Measurements from ENCODE around the gene ADGRB3. TPM values are rescaled to one million over a fixed set of nuclear protein-coding genes. Genes with fewer than 3 reads are reported as not detected.
"Not testable (repeated sequence)": the region's sequence is repeated elsewhere in the genome, so short reads cannot be mapped to it uniquely, and the experiment has no call there.

ADGRB3 gene
- polyA plus RNA-seq, 3 donors = 0.08 to 0.46 (median 0.11) TPM

- no peak overlapping the region for H3K27ac ChIP-seq (ENCODE audit: low read depth, low read length)
- WGBS, 3 donors = 24 to 82% (median 70%) methylated on average over 2 of the region's 2 CpGs
These were observed 476.2 kb downstream of the ADGRB3 start for GRCh38 chr6:69111301-69111700.

- no peak overlapping the region for H3K27ac ChIP-seq (ENCODE audit: low read depth, low read length)
- 73 to 87% (median 83%) methylated on average over 2 of the region's 2 CpGs for WGBS, 3 donors
These were observed 481.6 kb downstream of the ADGRB3 start for GRCh38 chr6:69116658-69117057.

GRCh38 chr6:69121461-69122406 lies 486.7 kb downstream of the ADGRB3 start:
- WGBS, 3 donors = 84 to 91% (median 89%) methylated on average over 50 to 51 of the region's 51 CpGs
- not testable (repeated sequence) for H3K27ac ChIP-seq (ENCODE audit: low read depth, low read length)

GRCh38 chr6:69122407-69122773 lies 487.3 kb downstream of the ADGRB3 start:
- H3K27ac ChIP-seq (ENCODE audit: low read depth, low read length) = no peak overlapping the region

GRCh38 chr6:69128411-69128810 lies 493.3 kb downstream of the ADGRB3 start:
- no peak overlapping the region for H3K27ac ChIP-seq (ENCODE audit: low read depth, low read length)
- WGBS, 3 donors = 34 to 51% (median 51%) methylated on average over 2 of the region's 2 CpGs

- 38 to 77% (median 67%) methylated on average over 1 of the region's 1 CpG for WGBS, 3 donors
- no peak overlapping the region for H3K27ac ChIP-seq (ENCODE audit: low read depth, low read length)
These were observed 494.0 kb downstream of the ADGRB3 start for GRCh38 chr6:69129046-69129445.

- WGBS, 3 donors = 36 to 65% (median 63%) methylated on average over 1 of the region's 1 CpG
- no peak overlapping the region for H3K27ac ChIP-seq (ENCODE audit: low read depth, low read length)
These were observed 500.8 kb downstream of the ADGRB3 start for GRCh38 chr6:69135927-69136326.

- no peak overlapping the region for H3K27ac ChIP-seq (ENCODE audit: low read depth, low read length)
These were observed 503.1 kb downstream of the ADGRB3 start for GRCh38 chr6:69138148-69138547.

- WGBS, 3 donors = 88 to 91% (median 90%) methylated on average over 4 of the region's 4 CpGs
- no peak overlapping the region for H3K27ac ChIP-seq (ENCODE audit: low read depth, low read length)
These were observed 503.9 kb downstream of the ADGRB3 start for GRCh38 chr6:69138893-69139494.

- WGBS, 3 donors = 75 to 85% (median 84%) methylated on average over 6 of the region's 6 CpGs
- H3K27ac ChIP-seq (ENCODE audit: low read depth, low read length) = no peak overlapping the region
These were observed 510.0 kb downstream of the ADGRB3 start for GRCh38 chr6:69145062-69145461.

- WGBS, 3 donors = 63 to 86% (median 70%) methylated on average over 1 of the region's 1 CpG
These were observed 511.3 kb downstream of the ADGRB3 start for GRCh38 chr6:69146385-69146784.

GRCh38 chr6:69155467-69155866 lies 520.4 kb downstream of the ADGRB3 start:
- 78 to 81% (median 79%) methylated on average over 1 of the region's 1 CpG for WGBS, 3 donors

More at GRCh38 chr6:69146385-69146784, 511.3 kb downstream of the ADGRB3 start:
- H3K27ac ChIP-seq (ENCODE audit: low read depth, low read length) = no peak overlapping the region

GRCh38 chr6:69162811-69163210 lies 527.7 kb downstream of the ADGRB3 start:
- 15 to 39% (median 32%) methylated on average over 1 of the region's 1 CpG for WGBS, 3 donors
- H3K27ac ChIP-seq (ENCODE audit: low read depth, low read length) = no peak overlapping the region

More at GRCh38 chr6:69155467-69155866, 520.4 kb downstream of the ADGRB3 start:
- no peak overlapping the region for H3K27ac ChIP-seq (ENCODE audit: low read depth, low read length)

- H3K27ac ChIP-seq (ENCODE audit: low read depth, low read length) = no peak overlapping the region
- WGBS, 3 donors = 45 to 66% (median 56%) methylated on average over 4 of the region's 4 CpGs
These were observed 529.6 kb downstream of the ADGRB3 start for GRCh38 chr6:69164564-69165229.

GRCh38 chr6:69179681-69180080 lies 544.6 kb downstream of the ADGRB3 start:
- no peak overlapping the region for H3K27ac ChIP-seq (ENCODE audit: low read depth, low read length)

GRCh38 chr6:69180361-69181067 lies 545.4 kb downstream of the ADGRB3 start:
- no peak overlapping the region for H3K27ac ChIP-seq (ENCODE audit: low read depth, low read length)
- 79 to 88% (median 84%) methylated on average over 7 of the region's 7 CpGs for WGBS, 3 donors

GRCh38 chr6:69181964-69182363 lies 546.9 kb downstream of the ADGRB3 start:
- no peak overlapping the region for H3K27ac ChIP-seq (ENCODE audit: low read depth, low read length)
- 76 to 79% (median 76%) methylated on average over 3 of the region's 3 CpGs for WGBS, 3 donors

- H3K27ac ChIP-seq (ENCODE audit: low read depth, low read length) = no peak overlapping the region
- WGBS, 3 donors = 29 to 77% (median 60%) methylated on average over 3 of the region's 3 CpGs
These were observed 550.2 kb downstream of the ADGRB3 start for GRCh38 chr6:69185276-69185675.

GRCh38 chr6:69202768-69203167 lies 567.7 kb downstream of the ADGRB3 start:
- H3K27ac ChIP-seq (ENCODE audit: low read depth, low read length) = no peak overlapping the region
- 17 to 27% (median 24%) methylated on average over 2 of the region's 2 CpGs for WGBS, 3 donors

Data from adipose tissue (tissue), 3 donors.